Glomerular visceral epithelial cell (primary cell): ENCODE data around the gene FRMD4A.
A peak's percentile ranks its signal among the peaks of the same experiment; 100 is the strongest.
"Not testable (repeated sequence)": the region's sequence is repeated elsewhere in the genome, so short reads cannot be mapped to it uniquely, and the experiment has no call there.

Source experiments
- DNase-seq: peaks from one replicate; pipeline ENCODE4 v3.0.0-alpha.2; 2016; ENCODE audit errors: extremely low spot score

FRMD4A gene

DNA sequence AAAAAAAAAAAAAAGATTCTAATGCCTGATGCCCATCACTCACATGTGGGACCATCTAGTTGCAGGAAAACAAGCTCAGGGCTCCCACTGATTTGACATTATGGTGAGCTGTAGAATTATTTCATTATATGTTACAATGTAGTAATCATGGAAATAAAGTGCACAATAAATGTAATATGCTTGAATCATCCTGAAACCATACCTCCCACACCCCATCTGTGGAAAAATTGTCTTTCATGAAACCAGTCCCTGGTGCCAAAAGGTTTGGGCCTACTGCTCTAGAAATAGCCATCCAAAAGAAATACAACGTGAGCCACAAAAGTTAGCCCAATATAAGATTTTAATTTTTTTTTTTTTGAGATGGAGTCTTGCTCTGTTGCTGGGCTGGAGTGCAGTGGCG lies 478.8 kb downstream of the FRMD4A start:
- DNase-seq = no peak

- DNase-seq = no peak
Observed at GRCh38 chr10:13848520-13849445, 481.9 kb downstream of the FRMD4A start.

- no peak for DNase-seq
Observed at GRCh38 chr10:13847201-13847631, 483.5 kb downstream of the FRMD4A start.

DNA sequence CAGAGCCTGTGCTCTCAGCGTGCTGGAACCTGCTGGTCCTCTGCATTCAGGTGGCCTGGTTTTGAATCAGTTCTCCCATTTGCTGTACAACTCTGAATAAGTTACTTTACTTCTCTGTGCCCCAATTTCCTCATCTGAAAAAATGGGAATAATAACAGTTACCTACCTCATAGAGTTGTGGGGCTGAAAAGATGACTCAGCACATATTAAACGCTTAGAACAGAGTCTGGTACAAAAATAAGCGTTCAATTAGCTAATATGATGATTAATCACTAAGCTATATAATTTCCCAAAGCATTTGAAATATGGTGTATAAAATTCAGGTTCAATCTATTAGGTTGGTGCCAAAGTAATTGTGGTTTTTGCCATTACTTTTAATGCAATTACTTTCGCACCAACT lies 484.8 kb downstream of the FRMD4A start:
- DNase-seq = no peak

DNA sequence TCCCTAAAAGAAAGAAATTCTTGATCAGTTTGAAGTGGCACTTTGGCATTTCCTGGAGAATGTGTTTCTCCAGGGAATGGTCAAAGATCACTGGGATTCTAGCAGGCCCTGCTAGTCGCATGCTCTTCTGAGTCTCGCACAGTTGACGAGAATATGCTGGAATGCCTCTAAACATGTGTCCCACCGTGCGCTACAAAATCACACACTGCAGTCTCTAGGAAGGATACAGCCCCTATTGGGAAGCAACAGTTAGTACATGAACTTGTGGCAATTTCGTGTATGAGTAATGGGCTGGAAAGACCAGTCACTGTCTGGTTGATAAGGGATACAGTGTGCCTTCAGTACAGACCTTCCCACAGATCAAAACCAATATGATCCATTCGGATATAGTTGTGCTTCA lies 486.1 kb downstream of the FRMD4A start:
- DNase-seq = no peak

GRCh38 chr10:13842117-13842516 lies 488.6 kb downstream of the FRMD4A start:
- DNase-seq = no peak

DNA sequence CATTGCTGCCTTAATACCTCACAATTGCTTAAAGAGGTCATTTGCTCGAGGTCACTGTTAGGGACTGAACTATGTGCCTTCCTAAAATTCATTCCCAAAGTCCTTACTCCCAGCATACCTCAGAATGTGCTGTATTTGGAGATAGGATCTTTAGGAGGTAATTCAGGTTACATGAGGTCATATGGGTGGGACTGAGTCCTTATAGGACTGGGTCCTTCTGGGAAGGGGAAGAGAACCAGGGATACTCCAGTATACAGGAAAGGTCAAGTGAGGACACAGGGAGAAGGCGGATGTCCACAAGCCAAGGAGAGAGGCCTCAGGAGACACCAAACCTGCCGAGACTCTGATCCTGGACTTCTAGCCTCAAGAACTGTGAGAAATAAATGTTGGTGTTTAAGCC lies 490.7 kb downstream of the FRMD4A start:
- no peak for DNase-seq

DNA sequence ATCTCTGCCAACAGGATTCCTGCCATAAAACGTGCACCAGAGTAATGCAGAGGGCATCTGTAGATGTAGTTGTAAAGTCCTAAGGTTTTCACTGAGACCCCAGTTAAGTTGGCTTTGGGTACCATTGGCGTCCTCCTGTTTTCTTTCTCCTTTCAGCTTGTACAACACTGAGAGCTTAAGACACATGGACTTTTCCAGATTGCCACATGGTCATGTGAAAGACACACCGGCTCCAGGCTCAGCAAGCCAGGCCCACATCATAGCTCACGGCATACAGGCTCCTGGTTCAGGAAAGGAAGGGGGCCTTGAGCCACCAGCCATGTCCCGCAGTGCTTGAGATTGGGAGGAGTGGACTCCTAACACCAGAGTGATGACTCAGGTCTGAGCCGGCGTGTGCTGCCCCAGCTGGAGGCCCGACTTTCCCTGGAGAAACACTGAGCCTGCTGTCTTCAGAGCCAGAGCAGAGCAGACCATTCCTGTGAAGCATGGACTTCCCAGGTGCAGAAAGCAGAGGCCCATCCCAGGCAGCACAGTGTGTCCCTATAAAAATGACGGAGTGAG lies 491.2 kb downstream of the FRMD4A start:
- DNase-seq = peak; percentile 85

- DNase-seq = no peak
Observed at GRCh38 chr10:13839030-13839429, 491.7 kb downstream of the FRMD4A start.

- DNase-seq = no peak
Observed at GRCh38 chr10:13837966-13838365, 492.8 kb downstream of the FRMD4A start.

DNA sequence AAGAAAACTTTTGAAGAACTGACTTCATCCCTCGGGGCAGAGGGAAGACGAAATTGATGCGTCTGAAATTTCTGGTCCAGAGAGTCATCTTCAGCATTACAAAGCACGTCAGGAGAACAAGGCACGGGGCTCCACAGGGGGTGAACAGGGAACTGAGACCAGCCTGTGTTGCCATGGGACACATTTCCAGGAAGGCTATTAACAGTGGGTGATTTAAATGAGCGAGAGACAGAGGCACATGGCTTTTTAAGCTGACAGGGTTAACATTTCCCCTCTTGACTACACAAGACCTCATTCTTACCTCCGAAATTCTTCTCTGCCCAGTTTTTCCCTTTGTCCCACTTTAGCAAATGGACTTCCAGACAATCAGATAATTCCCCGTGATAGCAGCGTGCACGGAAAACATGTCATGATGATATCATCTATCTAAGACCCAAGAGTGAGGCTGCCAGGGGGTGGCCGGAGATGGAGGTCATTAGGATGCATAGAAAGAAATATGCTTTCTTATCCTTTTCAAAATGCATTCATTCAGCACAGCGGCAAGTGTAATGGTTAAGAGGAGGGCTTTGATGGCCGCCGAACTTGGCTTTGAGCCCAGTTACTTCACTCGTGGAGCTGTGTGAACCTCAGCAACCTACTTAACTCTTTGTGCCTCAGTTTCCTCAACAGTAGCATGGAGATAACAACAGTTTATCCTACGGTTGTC lies 496.0 kb downstream of the FRMD4A start:
- DNase-seq = no peak

GRCh38 chr10:13831711-13832141 lies 499.0 kb downstream of the FRMD4A start:
- DNase-seq = no peak

DNA sequence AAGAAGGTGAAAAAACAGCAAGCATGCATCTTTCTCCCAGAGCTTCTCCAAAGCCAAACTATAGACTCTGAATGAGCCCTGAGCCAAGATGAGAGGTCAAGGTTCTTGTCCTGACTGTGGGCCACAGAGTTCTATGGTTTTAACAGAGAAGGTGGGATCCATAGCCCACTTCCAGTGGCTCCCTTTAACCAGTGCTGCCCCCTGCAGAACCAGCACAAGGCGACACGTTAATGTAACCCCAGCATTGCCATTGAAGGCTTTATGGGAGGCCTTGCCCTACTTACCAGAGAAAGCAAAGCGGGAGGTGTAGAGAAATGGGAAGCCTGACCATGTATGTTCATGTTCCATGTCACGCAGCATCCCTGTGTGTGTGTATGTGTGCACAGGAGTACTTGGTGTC lies 500.3 kb downstream of the FRMD4A start:
- no peak for DNase-seq

- no peak for DNase-seq
Observed at GRCh38 chr10:13829790-13830189, 500.9 kb downstream of the FRMD4A start.

GRCh38 chr10:13828284-13828683 lies 502.4 kb downstream of the FRMD4A start:
- DNase-seq = not testable (repeated sequence)

- no peak for DNase-seq
Observed at GRCh38 chr10:13827076-13827797, 503.5 kb downstream of the FRMD4A start.

DNA sequence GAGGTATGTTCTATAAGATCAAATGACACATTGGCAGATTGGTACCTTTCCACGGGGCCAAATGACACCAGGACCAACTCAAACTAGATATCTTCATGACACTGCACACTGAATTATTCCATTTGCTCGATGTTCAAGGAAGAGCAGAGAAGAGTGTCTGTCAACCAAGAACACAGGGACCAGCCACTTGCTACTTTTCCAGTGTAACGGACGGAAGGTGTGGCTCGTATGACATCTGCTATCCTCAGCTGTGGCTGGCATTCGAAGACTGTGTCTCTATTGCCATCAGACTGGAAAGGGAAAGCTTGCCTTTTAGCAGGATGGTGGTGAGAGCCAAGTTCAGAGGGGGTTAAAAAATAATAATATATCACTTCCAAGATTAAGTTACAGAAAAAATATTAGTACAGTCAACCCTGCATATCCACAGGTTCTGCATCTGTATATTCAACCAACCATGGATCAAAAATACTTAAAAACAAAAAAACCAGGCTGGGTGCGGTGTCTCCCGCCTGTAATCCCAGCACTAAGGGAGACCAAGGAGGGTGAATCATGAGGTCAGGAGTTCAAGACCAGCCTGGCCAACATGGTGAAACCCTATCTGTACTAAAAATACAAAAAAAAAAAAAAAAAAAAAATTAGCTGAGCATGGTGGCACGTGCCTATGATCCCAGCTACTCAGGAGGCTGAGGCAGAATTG lies 506.9 kb downstream of the FRMD4A start:
- no peak for DNase-seq

GRCh38 chr10:13823096-13823708 lies 507.5 kb downstream of the FRMD4A start:
- no peak for DNase-seq

- no peak for DNase-seq
Observed at GRCh38 chr10:13822490-13822889, 508.2 kb downstream of the FRMD4A start.

GRCh38 chr10:13820964-13821337 lies 509.8 kb downstream of the FRMD4A start:
- no peak for DNase-seq
